ENCODE measurements around the gene TMEM44.

TMEM44 gene

DNA sequence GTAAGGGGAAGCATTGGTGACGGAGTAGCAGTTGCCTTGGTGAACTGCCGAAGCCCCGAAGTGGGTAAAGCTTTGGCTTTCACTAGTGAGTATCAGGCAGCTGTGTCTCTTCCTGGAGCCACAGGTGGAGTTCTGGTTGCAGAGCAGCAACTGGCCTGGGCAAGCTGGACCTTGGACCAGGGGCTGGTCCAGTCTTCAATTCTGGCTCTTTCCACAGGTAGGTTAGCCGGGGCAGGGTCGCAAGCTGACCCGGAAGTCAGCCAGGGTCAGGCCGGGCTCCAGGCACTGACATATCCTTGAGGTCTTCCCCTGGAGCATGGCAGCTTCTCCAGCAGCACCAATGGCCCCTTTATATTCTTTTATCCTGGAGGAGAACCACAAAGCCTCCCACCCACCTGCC lies 73.2 kb downstream of the TMEM44 start:
- TF ChIP-seq, protein P1, sequence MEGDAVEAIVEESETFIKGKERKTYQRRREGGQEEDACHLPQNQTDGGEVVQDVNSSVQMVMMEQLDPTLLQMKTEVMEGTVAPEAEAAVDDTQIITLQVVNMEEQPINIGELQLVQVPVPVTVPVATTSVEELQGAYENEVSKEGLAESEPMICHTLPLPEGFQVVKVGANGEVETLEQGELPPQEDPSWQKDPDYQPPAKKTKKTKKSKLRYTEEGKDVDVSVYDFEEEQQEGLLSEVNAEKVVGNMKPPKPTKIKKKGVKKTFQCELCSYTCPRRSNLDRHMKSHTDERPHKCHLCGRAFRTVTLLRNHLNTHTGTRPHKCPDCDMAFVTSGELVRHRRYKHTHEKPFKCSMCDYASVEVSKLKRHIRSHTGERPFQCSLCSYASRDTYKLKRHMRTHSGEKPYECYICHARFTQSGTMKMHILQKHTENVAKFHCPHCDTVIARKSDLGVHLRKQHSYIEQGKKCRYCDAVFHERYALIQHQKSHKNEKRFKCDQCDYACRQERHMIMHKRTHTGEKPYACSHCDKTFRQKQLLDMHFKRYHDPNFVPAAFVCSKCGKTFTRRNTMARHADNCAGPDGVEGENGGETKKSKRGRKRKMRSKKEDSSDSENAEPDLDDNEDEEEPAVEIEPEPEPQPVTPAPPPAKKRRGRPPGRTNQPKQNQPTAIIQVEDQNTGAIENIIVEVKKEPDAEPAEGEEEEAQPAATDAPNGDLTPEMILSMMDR (IDR thresholded peaks at IDR 0.05; ENCODE audit: insufficient read depth, low read length, poor library complexity, severe bottlenecking), result no peak
- Histone ChIP-seq H3K36me3 (ENCODE audit: control insufficient read depth, insufficient read depth, low read length) (no peaks in the 10 kb centered on the region), H3K27me3 (replicated peaks; ENCODE audit: control insufficient read depth, insufficient read depth, low read length) (peaks cover 1% of the 10 kb centered on the region; the same call in 1 of the 2 replicates), H3K4me3 (replicated peaks; ENCODE audit: low read depth, low read length) (no peak overlapping the region)
- no peak for DNase-seq (ENCODE audit: extremely low read depth, insufficient read length)

DNA sequence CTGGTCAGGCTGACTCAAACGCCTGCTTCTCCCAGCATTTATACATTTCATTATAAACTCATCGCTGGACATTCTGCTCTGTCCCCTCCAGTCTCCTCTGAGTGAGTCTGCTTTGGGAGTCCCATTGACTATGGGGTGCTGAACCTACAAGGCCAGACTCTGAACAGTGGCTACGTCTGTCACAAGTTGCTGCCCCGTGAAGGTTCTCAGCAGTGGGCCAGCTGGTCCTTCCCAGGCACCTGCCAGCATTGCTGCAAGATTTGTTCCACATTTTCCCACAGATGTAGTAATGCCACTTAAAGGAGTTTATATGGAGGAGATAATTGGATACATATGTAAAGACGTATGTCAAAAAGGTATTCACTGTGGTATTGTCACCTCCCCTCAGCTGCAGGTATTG lies 73.7 kb downstream of the TMEM44 start:
- Histone ChIP-seq H3K27me3 (replicated peaks; ENCODE audit: control insufficient read depth, insufficient read depth, low read length) (peaks cover 1% of the 10 kb centered on the region; the same call in 1 of the 2 replicates), H3K36me3 (ENCODE audit: control insufficient read depth, insufficient read depth, low read length) (no peaks in the 10 kb centered on the region)
- DNase-seq (ENCODE audit: extremely low read depth, insufficient read length), result no peak

DNA sequence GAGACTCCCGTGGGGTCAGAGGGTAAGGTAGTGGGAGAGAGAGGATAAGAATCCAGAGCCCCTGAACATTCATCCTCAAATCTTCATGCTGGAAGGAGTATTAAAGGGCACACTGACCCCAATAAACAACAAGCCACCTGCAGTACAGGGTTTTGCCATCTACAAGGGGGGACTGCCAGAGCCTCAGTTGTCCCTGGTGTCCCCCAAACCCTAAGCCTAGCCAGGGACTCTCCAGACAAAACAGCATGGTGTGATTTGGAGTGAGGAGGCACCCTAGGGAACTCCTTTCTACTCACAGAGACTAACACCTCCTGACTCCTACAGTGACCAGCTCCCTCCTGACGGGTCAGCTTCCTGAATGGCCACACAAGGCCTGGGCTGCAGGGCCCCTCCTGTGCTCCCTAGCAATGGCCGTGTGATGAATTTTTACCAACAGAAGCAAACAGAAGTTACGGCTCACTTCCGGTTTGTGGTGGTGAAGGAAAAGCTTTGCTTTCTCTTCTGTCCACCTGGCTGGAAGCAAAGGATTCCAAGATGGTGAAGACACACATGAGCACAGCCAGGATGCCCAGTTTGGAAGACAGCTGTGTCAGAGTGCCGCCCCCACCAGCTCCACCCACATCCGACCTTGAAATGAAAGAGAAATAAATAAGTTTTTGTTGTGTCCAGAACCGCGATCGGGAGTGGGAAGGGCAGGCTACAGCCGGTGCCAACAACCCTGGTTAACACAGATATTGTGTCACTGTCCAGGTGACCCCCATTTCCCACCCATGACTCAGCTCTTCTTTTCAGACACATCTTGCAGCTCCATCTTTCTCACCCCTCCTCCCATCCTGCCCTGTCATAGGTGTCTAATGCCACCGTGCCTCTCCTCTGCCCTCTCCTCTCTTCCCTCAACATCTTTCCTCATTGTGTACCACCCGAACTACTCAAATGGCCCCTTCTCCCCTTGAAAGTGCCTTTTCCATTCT lies 76.8 kb downstream of the TMEM44 start:
- TF ChIP-seq, protein P1 (IDR thresholded peaks at IDR 0.05; ENCODE audit: insufficient read depth, low read length, poor library complexity, severe bottlenecking), result no peak

More for the DNA sequence above, 73.7 kb downstream of the TMEM44 start:
- TF ChIP-seq, protein P1 (IDR thresholded peaks at IDR 0.05; ENCODE audit: insufficient read depth, low read length, poor library complexity, severe bottlenecking), result no peak
- no peak overlapping the region for H3K4me3 ChIP-seq (replicated peaks; ENCODE audit: low read depth, low read length)

DNA sequence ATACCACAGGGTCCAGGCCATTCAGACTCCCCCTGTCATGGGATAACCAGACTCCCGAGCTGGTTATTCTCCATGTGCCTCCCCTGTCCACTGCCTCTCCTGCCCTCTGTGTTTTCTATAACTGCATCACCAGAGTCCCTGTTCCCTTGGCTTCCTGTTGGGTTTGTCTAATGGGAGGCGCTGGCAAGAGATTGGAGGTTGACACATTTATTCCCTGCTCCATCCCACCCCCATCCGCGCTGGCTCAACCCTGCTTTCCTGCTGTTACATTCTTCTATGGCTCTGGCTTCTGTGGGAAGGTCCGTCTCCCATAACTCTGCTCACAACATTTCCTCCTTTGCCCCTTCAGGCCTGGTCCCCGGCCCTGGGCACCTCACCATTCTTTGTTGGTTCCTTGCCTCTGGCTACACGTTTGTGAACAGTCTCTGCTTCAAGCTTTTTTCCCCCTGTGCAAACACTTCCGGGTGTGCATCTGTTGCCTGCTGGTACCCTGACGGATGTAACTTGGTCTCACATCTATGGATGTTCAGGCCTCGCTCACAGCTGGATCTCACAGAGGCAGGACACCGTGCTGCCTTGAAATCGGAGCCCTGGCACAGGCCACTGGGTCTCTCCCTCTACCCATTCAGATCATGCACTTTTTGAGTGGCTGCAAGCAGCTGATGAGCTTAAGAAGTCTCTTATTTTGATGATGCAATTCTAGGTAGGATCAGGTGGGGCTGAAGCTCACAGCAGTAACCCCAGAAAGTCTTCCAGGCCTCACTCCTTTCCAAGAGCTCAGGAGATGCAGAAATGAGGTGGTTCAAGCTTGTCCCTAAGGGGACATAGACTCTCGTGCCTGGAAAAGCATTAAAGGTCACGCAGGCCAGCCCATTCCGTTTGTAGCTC lies 77.8 kb downstream of the TMEM44 start:
- Histone ChIP-seq H3K36me3 (ENCODE audit: control insufficient read depth, insufficient read depth, low read length) (no peaks in the 10 kb centered on the region), H3K27me3 (replicated peaks; ENCODE audit: control insufficient read depth, insufficient read depth, low read length) (no peaks in the 10 kb centered on the region), H3K4me3 (replicated peaks; ENCODE audit: low read depth, low read length) (no peak overlapping the region)
- TF ChIP-seq, protein P1 (IDR thresholded peaks at IDR 0.05; ENCODE audit: insufficient read depth, low read length, poor library complexity, severe bottlenecking), result no peak
- DNase-seq (ENCODE audit: extremely low read depth, insufficient read length), result no peak

More for the DNA sequence above, 76.8 kb downstream of the TMEM44 start:
- no peak overlapping the region for H3K4me3 ChIP-seq (replicated peaks; ENCODE audit: low read depth, low read length)
- DNase-seq (ENCODE audit: extremely low read depth, insufficient read length), result no peak
- no peaks in the 10 kb centered on the region for H3K36me3 ChIP-seq (ENCODE audit: control insufficient read depth, insufficient read depth, low read length)
- no peaks in the 10 kb centered on the region for H3K27me3 ChIP-seq (replicated peaks; ENCODE audit: control insufficient read depth, insufficient read depth, low read length)

DNA sequence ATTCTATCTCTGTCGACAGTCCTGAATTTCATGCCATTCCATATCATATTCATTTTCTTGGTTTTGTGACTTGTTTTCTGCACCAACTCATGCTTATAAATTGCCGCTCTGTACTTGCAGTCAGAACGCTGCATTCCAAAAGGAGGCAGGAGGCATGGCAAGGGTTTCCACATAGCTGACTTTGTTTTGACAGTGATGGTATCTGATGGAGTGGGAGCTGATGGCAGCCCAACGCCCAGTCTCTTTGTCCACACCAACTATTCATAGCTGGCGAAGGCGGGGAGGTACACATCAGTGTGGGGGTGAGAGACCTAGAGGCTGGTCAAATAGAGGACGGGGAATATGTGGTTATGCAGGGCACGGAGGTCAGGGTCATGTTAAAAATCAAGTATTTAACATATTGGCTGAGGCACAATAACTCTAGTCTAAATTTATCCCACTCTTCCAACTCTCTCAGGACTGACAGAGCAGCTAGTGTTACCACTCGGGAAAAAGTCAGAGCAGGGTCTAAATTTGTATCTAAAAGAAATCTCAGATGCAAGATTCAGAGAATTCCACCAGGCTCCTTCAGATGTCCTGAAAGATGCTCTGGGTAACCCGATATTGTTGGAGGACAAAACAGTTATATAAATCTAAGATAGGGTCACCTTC lies 78.6 kb downstream of the TMEM44 start:
- TF ChIP-seq, protein P1 (IDR thresholded peaks at IDR 0.05; ENCODE audit: insufficient read depth, low read length, poor library complexity, severe bottlenecking), result no peak
- no peaks in the 10 kb centered on the region for H3K36me3 ChIP-seq (ENCODE audit: control insufficient read depth, insufficient read depth, low read length)
- H3K4me3 ChIP-seq (replicated peaks; ENCODE audit: low read depth, low read length), result no peak overlapping the region
- DNase-seq (ENCODE audit: extremely low read depth, insufficient read length), result no peak
- H3K27me3 ChIP-seq (replicated peaks; ENCODE audit: control insufficient read depth, insufficient read depth, low read length), result no peaks in the 10 kb centered on the region
